ENCODE measurements around the gene PRKAG2.

PRKAG2 gene

DNA sequence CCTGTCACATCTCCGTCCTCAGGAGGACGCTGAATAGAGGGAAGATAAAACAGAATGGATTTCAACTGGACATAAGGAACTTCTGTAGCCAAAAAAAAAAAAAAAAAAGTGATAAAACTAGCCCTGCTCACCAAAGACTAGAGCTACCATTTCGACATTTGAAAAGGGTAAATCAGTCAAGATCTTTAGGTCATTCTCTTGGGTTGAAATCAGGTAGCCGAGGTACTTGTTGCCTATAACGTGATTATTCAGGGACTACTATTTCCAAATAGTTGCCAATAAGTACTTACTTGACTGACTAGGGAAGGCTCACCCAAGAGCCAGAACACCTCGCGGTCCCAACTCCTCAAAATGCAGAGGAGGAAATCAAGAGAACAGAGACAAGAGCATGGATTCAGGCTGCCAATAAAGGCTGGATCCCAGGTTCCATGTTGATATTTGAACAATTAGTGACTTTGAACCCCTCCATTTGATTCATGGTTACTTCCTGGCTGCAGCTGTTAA, 359.3 kb downstream of the PRKAG2 start:
- DNase-seq (ENCODE audit: low spot score) = no peak

DNA sequence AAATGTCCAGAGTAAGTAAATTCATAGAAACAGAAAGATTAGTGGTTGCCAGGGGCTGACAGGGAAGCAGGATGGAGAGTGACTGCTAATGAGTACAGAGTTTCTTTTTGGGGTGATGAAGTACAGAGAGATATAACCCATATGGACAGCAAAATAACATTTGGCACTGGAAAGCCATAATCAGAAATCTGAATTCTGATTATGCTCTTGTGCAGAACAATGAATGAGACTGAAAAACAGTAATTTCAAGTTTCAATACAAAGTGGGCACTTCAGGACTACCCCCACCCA, 361.7 kb downstream of the PRKAG2 start:
- no peak for DNase-seq (ENCODE audit: low spot score)

DNA sequence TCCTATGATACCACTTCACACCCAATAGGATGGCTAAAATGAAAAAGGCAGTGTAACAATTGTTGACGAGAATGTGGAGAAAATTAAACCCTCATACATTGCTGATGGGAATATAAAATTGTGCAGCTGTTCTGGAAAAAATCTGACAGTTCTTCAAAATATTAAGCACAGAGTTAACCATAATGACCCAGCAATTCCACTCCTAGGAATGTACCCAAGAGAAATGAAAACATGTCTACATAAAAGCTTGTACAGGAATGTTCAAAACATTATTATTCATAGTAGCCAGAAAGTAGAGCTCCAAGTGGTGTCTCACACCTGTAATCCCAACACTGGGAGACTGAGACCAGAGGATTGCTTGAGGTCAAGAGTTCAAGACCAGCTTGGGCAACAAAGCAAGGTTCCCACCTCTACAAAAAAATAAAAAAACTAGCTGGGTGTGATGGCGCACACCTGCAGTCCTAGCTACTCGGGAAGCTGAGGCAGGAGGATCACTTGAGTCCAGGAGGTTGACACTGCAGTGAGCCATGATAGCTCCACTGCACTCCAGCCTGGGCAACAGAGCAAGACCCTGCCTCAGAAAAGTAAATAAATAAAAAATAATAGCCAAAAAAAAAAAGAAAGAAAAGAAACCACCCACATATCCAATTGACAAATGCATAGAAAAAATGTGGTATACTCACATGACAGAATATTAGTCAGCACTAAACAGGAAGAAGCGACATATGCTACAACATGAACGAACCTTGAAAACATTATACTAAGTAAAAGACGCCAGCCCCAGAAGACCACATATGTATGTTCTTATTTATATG, 362.2 kb downstream of the PRKAG2 start:
- DNase-seq (ENCODE audit: low spot score) = no peak

DNA sequence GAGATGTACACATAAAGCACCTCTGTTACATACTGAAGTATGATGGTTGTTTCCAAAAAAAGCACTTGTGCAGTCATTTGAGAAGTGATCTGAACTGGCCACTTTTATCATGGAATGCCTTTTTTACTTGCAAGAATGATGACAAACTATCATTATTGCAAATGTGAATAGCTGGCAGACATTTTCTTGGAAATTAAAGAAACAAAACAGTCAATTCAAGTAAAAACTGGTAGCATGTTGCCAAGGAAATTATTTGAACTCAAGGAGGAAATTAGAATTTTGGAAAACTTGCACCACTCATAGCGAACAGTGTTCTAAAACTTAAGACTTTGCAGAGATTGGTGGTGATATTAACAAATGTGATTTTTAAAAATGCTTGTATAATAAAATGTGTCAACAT, 363.8 kb downstream of the PRKAG2 start:
- DNase-seq (ENCODE audit: low spot score) = no peak

DNA sequence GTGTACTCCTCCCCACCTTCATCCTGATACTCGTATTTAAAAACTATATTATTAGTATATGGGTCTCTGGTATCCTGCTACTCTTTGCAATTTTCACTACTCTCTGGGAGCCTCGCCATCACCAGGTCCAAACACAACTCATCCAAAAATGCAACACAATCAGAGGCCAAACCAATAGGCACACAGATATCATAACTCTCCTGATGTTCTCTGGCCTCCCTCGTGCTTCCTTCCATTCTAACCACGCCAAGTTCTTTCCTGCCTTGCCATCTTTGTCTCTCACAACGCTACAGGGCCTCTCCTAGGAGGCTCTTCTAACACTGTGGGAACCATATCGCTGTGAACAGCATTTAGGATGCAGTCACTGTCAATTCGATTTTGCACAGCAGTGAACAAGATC, 364.6 kb downstream of the PRKAG2 start:
- DNase-seq (ENCODE audit: low spot score) = no peak

DNA sequence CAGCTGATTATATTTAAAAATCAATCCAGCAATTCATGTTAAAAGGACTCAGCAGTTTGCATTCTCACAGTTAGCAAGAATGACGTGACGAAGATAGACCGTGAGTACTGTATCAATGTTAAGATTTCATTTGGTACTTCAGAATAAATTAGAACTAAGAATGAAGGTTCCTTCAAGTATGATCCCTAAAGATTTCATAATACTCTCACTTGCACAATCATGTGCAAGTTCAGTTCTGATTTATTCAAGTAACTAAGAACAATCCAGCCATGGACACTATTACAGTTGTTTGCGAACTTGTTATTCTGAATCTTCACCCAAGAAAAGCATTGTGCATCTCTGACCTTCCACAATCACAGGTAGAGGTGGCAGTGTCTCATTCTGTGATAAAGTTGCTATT, 365.0 kb downstream of the PRKAG2 start:
- no peak for DNase-seq (ENCODE audit: low spot score)

DNA sequence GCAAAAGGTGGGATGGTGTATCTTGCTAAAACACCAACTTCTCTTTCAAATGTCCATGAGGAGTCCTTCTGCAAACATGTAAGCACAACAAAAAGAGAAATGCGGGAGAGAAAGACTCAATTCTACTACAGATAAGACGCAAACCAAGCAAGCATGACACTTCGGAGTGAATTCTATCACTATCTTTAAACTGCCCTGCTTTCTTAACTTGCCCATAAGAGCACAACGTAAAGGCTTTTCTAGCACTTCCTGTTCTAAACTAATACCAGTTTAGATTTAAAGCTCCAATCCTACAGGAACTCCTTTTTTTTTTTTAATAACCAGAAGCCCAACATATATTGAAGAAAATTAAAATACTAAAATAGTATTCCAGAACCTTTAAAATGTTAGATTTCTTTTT, 365.6 kb downstream of the PRKAG2 start:
- DNase-seq (ENCODE audit: low spot score) = no peak

DNA sequence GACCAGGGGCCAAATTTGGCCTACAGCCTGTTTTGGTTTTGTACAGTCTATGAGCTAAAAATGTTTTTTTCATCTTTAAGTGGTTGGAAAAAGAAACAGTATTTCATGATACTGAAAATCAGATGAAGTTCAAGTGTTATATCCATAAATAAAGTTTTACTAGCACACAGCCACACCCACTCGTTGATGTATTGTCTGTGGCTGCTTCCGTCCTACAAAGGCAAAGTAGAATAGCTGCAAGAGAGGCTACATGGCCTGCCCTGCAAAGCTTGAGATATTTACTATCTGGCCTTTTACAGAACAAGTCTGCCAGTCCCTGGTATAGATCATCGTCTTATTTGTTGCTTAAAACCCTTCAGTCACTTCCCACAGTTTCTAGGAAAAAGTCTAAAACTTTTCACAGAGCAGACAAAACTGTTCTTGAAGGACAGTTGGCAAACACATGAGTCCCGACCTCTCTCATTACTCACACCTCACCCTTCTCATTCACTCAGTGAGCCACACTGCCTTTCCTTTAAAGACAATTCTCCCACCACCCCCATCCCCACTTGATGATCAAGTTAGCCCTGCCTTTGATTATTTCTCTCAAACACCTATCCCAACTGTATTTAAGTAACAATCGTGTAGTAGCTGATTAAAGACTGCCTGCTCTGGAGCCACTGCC, 367.1 kb downstream of the PRKAG2 start:
- no peak for DNase-seq (ENCODE audit: low spot score)

DNA sequence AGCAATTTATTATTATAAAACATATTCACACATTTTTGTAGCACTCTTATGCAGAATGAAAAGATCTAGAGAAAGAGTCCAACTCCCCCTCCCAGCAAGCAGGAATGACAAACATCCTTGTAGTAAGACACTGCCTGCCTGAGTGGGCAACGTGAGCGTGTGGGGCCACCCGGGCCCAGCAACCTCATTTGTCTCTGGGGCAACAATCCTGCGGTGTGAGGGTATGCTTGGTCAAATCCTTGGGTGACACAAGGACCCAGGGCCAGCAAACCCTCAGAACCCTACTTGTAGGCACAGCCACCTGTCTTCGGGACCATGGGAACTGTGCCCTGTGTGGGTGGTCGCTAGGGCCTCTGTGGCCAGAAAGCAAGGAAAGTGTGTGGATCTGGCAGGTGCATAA, 367.9 kb downstream of the PRKAG2 start:
- DNase-seq (ENCODE audit: low spot score) = no peak

DNA sequence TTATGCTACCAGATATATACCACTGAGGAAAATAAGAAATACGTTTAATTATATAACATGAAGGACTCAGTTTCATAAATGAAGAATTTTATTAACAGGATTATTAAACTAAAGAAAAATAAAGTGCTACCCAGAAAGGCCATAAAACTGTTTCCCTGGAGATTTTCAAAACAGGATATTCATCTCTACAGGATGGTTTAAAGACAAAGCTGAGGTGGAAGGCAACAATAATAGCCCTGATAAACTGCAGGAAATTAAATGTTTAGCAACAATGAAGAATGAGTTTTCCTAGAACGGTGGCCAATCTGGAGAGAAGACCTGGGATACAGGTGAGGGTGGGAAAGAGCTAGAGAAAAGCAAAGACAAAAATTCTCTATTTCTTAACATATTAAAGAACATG, 369.1 kb downstream of the PRKAG2 start:
- no peak for DNase-seq (ENCODE audit: low spot score)

DNA sequence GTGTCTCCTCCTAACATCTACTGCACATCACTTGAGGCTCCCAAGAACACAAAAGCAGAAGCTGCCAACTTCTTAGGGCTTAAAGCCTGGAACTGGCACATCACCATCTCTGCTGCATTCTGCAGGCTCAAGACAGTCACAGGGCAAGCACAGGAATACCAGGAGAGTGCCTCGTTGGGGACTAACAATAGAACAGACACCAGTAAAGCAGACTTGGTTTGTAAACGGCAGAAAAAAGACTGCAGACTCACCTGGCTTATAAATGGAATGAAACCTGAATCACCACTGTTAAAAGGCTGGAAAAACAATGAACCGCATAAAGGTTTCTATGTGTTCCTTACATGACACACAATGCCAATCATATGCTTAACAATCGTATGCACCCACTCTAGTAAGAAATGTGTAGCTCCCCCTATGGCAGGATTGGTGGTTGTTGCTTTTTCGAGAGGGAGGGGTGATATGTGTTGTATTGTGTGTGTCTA, 370.0 kb downstream of the PRKAG2 start:
- DNase-seq (ENCODE audit: low spot score) = peak; percentile 49

Data from pons (tissue), 1 donor.